ENCODE results near the gene DOCK4.

DOCK4 gene

DNA sequence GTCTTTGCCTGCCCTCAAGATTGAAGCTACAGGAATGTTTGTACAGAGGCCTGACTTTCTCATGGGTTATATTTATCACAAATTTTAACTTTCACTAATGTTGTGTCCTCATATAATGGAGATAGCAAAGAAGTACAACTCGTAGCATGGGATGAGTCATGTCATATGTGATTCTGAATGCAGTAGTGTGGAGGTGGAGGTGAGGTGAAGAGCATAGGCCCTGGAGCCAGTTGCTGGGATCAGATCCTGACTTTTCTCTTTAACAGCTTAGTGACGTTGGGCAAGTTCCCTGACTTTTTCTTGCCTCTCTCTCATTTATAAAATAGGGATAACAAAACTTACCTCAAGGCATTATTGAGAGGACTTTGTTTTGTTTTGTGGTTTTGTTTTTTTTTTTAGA is 511.8 kb downstream of the DOCK4 start:
- DNase-seq (ENCODE audit: low read depth in 2 of 3, low spot score in 2 of 3) = no peak

DNA sequence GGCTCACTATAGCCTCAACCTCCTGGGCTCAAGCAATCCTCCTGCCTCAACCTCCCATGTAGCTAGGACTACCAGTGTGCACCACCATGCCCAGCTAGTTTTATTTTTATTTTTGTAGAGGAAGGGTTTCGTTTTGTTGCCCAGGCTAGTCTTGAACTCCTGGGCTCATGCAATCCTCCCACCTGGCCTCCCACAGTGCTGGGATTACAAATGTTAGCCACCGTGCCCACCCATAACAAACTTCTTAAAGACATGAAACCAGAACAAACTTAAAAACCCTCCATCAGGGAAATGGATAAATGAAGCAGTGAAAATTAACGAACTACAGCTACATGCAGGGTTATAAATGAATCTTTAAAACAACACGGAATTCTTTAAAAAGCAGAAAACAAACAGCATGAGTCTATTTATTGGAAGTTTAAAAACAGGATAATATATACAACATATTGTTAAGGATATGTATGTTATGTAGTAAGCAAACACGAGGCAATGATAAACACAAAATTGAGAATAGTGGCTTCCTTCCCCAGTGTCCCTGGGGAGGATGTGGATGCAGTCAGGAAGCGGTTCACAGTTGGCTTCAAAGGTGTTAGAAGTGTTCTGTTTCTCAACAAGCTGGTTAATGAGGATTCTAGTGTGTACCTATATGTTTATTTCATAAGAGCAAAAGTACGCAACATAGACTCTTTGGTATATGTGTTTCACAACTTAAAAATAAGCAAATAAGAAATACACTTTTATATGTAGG is 515.7 kb downstream of the DOCK4 start:
- no peak for DNase-seq (ENCODE audit: low read depth in 2 of 3, low spot score in 2 of 3)

GRCh38 chr7:111685349-111685748 is 520.9 kb downstream of the DOCK4 start:
- DNase-seq (ENCODE audit: low read depth in 2 of 3, low spot score in 2 of 3) = no peak

- DNase-seq (ENCODE audit: low read depth in 2 of 3, low spot score in 2 of 3) = no peak
These were observed 523.4 kb downstream of the DOCK4 start for GRCh38 chr7:111682588-111683340.

- DNase-seq (ENCODE audit: low read depth in 2 of 3, low spot score in 2 of 3) = no peak
These were observed 525.0 kb downstream of the DOCK4 start for GRCh38 chr7:111681242-111681641.

GRCh38 chr7:111678986-111679385 is 527.2 kb downstream of the DOCK4 start:
- DNase-seq (ENCODE audit: low read depth in 2 of 3, low spot score in 2 of 3) = no peak

GRCh38 chr7:111678281-111678680 is 527.9 kb downstream of the DOCK4 start:
- no peak for DNase-seq (ENCODE audit: low read depth in 2 of 3, low spot score in 2 of 3)

GRCh38 chr7:111677848-111678247 is 528.4 kb downstream of the DOCK4 start:
- no peak for DNase-seq (ENCODE audit: low read depth in 2 of 3, low spot score in 2 of 3)

DNA sequence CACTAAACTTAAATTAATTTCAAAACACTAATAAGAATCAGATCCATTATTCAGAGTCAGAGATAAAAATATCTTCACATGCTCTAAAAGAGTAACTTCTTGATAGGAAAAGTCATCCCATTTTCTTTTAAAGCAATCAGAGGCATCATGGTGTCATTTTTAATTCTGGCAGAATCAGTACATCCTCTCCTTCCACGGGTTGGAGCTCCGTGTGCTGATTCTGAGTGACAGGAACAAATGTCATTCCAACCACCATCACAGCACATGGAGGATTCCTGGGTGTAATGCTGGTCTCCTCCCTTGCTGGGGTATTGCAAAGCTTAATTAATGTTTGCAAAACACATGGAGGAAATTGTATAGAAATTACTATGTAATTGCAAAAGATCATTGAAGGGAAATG is 529.4 kb downstream of the DOCK4 start:
- DNase-seq (ENCODE audit: low read depth in 2 of 3, low spot score in 2 of 3) = no peak
